ENCODE results near the gene KCTD19.
A peak's percentile ranks its signal among the peaks of the same experiment; 100 is the strongest.

Gene KCTD19

GRCh38 chr16:67241008-67241900 is 85.3 kb downstream of the KCTD19 start:
- DNase-seq: peak; percentile 66

- DNase-seq: no peak
Measured at GRCh38 chr16:67240506-67240905, 86.0 kb downstream of the KCTD19 start.
